Anterior cingulate cortex (tissue), 58 donors: ENCODE data around the gene MYL7.

Experiments used
- DNase-seq, 58 donors: peaks; one replicate each; lab custom pipeline; 2025; lab: John Stamatoyannopoulos, UW

Gene MYL7

DNA sequence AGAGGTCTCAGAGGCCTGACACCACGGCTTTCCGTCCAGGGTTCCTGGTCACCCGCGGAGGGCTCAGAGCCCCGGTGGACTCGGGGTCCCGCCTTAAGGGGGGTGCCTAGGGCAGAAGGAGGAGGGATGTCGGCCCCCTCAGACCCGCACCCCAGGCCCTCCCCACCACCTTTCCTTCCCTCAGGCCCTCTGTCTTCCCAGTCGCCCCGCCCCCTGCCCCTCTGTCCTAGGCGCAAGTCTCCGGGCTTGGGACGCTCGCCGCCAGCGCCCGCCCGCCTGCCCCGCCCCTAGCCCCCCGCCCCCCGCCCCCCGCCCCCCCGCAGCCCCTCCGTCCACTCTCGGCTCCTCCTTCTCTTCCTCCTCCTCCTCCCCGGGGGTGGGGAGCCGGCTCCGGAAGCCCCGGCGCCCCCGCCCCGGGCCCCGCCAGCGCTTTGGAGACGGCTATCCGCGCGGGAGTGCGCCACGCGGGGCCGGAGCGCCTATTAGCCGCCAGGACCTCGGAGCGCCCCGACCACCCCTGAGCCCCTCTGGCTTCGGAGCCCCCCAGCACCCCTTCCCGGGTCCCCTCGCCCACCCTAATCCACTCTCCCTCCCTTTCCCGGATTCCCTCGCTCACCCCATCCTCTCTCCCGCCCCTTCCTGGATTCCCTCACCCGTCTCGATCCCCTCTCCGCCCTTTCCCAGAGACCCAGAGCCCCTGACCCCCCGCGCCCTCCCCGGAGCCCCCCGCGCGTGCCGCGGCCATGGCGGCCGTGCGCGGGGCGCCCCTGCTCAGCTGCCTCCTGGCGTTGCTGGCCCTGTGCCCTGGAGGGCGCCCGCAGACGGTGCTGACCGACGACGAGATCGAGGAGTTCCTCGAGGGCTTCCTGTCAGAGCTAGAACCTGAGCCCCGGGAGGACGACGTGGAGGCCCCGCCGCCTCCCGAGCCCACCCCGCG lies 36.9 kb downstream of the MYL7 start, which contains the start of gene AEBP1:
TSS of gene AEBP1 (plus strand) at position 423 of the 937 bp plus-strand sequence. CDS start at position 744, 321 bp downstream.
- no peak for DNase-seq

DNA sequence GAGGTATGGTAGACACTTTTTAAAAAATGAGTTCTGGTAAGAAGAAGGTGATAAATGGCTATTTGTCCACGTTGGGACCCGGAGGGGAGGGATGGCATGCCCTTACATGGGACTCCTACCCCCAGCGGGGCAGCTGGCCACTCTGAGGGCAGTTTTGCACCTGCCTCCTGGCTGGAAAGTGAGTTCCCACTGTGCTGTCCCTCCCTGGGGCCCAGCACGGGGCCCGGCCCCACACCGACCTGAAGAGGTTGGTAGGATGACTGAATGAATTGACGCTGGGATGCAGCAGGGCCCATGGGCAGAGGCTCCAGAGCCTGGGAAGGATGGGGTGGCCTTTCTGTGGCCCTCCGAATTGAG lies 37.6 kb downstream of the MYL7 start:
- DNase-seq: no peak

DNA sequence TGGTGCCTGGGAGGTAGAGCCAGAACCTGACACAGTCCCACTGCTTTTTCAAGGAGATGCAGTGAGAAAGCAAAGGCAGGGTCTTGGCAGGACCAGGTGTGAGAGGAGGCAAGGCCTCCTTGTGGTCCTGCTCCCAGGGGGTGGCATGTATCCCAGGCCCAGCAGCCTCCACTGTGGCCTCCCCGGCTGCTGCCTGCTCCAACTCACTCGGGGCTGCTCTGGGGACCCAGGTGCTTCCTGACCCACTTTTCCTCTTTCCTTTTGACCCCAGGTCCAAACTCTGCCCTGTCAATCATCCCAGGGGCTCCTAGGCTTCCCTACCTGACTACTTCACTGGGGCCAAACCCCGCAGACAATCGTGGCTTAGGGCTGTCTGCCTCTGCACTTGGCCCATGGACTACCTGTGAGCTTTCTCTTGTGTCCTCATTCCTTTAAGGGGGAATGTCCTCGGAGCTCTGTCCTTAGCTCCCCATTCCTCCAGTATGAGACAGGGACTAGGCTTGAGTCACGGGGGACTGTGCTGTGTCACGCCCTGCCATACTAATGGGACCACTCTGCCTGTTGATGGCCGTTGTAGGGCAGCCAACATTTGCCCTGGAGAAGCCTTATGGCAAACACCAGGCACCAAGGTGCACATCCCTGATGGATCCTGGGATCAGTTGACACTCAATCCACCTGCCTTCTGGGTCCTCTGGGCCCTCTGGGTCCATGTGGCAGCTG lies 38.1 kb downstream of the MYL7 start:
- no peak for DNase-seq

DNA sequence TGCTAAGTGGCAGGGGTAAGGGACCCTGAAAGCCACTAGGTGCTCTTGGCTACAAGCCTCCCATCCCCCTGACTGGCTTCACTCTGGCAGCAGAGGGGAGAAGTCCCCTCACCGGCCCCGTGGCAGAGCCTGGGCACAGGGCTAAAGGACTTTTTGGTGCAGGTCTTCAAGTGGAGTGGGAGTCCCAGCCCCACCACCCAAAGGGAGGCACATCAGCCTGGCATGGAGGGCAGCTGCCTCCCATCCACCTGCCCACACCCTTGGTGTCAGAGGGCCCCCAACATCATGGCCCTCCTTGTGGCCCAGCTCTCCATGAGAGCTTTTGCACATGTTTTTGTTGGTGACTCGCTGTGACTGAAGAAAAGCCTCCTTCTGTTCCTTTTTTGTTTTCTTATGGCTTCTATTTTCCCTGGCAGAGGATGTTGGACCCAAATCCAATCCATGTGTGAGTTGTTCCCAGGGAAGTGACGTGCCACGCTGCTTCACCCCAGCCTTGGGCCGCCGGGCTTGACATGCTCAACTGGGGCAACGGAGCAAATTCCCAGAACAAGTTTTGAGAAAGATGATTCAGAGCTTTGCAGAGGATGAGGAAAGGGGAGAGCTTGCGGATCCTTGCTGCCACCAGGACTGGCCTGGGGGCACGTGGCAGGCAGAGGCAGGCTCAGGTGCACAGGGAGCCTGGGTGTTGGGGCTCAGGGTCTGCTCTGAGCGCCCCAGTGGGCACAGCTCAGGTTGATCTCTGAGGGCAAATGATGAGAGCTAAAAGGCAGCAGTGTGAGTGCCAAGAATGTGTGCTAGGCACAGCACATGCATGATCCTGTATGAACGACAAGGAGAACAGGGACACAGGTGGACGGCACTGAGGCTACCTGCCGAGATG lies 38.9 kb downstream of the MYL7 start:
- DNase-seq: peak in 4 of 58 donors; percentile 12 to 52 (median 48)

DNA sequence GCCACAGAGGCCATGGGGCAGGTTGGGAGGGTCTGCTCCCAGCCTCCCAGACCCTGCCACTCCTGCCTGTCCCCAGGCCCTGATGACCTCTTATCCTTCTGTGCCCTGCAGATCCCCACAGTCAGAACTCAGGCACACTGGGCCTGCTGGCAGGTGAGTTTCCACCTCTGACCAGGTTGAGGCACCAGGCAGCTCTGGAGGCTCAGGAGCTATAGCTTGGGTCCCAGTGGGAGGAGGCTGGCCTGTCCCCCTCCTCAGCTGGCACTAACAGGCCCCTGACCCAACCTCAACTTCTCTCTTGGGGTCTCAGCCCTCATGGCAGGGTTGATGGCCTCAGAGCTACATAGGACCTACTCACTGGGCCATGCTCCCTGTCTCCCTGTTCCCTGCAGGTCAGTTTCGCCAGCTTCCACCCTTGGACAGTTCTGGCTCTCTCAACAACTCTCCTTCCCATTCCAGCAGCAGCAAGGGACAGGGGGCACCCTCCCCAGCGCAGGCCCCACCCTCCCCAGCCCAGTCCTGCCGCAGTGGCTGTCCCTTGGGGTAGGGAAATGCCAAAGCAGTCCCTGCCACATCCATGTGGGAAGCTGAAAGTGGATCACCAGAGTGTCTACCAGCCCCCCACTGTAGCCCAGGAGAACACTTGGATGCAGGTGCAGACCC lies 39.7 kb downstream of the MYL7 start:
- DNase-seq: no peak

DNA sequence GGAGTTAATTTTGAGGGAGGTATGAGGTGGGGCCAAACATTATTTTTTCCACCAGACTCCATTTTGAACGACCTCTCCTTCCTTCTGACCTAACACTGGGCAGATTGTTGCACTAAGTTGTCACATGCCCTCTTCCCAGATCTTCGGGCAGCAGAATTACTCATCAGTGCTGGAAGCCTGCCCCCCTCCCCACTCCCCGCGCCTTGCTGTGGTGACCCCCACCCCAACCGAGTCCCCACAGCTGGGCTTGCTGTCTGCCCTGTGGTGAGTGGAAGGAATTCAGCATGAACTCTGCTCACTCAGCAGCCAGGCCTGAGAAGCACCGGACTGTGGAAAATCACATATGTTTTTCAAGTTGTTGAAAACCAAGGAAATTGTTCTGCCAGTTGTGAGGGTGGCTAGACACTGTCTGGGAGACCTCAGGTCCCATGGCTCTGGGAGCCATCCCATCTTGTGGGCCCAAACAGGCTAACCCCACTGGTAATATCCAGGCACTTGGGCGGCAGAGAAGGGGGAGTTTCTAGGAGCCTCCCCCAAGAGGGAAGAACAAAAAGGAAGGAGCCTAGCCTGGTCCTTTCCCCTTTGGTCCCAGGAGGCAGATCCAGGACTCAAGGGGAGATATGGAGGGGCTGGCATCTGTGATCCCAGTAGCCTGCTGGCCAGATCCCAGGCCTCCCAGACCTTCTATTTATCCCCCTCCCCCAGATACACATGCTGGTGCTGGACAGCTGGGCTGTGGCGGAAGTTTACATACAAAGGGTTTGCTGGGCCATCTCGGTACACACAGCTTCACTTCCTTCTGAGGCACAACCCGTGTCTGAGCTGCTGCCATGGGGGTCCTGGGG lies 40.5 kb downstream of the MYL7 start:
- peak in 7 of 58 donors; percentile 17 to 67 (median 48) for DNase-seq

DNA sequence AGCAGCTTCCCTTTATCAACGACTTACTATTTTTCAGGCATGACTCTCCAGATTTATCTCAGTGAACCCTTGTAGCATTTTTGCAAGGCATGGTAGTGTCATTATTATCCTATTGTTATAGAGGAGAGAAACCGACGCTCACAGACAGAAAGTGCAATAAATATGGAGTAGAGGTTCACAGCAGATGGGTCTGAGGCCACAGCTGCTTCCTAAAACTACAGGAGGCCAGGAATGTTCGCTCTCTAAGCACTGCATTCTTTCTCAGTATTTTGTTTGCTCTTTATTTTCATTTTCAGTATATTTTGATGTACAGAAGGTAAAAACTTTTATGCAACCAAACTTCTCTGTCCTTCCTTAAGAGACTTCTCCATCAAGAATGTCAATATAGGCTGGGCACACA lies 41.5 kb downstream of the MYL7 start:
- DNase-seq: no peak

DNA sequence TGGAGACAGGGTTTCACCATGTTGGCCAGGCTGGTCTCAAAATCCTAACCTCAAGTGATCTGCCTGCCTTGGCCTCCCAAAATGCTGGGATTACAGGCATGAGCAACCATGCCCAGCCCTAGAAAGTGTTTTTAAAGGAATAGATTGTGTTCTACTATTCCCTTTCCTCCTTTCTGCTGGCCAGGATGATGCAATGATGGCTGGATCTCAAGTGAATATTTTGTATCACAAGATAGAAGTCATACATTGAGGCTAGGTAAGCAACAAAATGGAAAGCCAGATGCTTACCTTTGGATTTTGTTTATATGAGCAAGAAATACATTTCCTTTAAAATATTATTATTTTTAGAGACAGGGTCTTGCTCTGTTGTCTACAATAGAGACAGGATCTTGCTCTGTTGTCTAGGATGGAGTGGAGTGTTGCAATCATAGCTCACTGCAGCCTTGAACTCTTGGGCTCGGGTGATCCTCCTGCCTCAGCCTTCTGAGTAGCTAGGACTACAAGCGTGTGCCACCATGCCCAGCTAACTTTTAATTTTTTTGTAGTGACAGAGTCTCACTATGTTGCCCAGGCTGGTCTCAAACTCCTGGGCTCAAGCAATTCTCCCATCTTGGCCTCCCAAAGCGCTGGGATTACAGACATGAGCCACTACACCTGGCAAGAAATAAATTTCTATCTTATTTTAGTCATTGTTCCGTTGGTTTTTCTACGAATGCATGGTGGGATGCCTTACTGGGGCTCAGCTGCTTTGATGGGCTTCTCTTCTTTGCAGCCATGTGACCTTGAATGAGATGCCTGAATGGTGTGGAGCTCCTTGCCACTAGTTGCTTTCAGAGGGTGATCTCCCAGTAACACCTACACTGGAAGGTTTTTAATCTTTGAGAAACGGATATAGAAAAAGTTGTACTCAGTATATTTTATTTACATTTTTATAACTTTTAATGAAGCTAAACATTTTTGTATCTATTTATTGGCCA lies 42.8 kb downstream of the MYL7 start:
- DNase-seq: no peak

DNA sequence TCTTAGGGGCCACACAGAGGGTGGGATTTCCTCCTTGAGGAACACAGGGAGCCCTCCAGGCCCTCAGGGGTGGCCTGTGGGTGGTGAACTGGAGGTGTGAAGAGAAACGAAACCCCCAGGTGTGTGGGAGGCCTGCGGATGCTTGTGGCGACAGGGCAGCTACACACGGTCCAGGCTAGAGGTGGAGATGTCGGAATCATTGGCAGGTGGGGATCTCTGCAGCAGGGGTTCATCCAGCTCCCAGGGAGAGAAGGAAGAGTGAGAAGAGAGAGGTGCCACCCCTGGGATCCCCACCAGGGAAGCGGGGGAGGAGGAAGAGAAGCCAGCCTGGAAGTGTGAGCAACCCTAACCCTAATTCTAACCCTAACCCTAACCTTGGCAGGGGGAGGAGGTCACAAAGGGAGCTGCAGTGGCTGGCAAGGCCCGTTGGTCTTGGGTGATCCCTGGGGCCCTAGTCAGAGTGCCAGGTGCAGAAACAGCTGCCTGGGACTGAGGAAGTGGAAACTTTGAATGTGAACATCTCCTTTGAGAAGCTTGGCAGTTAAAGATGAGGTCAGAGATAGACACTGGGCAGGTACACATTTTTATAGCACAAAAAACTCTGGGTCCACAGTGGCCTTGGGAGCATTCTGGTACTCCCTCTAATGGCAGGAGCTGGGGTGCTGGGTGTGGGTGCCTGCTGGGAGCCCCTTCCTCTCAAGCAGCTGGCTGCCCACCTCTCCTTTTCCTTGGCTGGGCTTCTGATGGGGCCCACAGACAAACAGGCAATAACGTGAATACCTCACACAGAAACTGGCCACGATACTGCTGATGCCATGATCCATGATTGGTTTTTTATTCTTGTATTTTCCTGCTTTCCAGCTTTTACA lies 43.8 kb downstream of the MYL7 start:
- DNase-seq: no peak

DNA sequence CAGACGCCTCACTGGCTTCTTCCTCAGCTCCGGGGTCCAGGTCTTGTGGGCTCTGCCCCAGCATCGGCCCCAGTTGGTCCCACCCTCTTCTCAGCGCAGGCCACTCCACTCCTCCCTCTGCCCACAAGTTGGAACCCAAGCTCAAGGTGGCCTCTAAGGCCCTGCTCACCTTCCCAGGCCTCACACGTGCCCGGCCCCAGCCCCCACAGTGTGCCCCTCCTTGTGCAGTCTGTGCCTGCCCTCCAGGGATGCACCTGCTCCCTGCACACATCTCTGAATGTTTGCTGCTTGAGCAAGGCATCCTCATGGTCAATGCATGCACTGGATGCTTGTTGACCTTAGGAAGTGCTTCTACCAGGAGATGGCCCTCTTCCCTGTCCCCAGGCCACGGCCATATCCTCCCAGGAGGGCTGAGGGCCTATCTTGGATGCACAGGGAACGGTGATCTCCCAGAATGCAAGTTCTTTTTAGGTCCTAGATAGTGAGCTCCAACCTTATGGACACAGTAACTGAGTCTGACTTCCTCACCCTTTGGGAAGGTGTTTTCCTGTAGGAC lies 44.7 kb downstream of the MYL7 start:
- DNase-seq: no peak

DNA sequence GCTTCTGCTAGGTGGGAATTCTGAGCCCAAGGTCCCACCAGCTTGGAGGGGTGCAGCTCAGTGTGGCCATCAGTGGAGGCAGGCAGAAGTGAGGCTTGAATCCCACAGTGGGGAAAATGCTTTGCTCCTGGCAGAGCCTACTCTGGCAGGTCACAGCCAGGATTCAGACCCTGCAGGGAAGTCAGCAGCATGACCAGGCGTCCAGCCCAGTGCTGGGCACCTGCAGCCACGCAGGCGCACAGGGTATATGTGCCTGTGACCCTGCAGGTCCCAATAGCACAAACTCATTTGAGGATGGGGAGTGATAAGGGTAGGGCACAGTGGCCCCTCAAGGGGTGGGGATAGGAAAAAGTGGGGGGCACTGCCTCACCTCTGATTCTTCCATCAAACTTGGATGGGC lies 45.4 kb downstream of the MYL7 start:
- no peak for DNase-seq

DNA sequence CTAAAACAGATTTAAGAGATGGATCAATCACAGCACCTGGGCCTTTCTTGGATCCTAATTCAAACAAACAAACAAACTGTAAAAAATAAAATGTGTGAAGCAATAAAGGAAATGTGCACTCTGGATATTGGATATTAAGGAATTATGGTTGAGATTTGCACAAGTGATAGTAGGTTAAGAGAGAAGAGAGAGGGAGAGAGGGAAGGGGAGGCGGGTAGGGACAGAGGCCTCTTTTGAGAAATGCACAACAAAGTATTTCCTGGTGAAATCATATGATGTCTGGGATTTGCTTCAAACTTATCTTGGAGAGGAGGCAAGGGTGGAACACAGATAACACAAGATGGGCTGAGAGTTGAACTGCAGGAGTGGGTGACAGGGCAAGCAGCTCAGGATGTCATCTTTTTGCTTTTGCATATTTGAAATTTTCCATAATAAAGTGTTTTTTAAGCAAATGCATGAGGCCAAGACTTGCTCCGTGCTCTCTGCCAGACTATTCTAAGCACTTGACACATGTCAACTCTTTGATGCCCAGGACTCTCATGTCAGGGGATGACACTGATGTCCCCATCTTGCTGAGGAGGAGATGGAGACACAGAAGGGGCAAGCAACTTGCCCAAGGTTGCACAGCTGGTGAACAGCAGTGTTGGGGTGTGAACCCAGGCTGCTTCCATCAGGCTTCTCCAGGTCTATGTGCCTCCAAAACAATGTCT lies 46.1 kb downstream of the MYL7 start:
- DNase-seq: no peak

DNA sequence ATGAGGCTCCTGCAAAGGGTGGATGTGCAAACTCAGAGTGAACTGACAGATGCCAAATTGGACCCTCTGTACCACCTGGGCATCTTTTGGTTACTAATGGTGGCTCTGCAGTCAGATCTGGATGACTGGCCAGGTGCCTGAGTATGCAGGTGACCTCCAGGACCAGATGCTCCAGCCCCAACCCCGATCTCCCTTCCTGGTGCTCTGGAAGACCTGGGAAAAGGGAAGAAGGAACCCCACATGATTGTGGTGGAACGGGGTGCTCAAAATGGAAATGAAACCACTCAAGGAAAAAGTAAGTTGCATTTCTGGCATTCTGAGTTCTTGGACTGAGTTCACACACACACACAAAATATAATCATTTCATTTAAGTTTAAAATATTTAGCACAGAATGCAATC lies 46.8 kb downstream of the MYL7 start:
- DNase-seq: no peak

DNA sequence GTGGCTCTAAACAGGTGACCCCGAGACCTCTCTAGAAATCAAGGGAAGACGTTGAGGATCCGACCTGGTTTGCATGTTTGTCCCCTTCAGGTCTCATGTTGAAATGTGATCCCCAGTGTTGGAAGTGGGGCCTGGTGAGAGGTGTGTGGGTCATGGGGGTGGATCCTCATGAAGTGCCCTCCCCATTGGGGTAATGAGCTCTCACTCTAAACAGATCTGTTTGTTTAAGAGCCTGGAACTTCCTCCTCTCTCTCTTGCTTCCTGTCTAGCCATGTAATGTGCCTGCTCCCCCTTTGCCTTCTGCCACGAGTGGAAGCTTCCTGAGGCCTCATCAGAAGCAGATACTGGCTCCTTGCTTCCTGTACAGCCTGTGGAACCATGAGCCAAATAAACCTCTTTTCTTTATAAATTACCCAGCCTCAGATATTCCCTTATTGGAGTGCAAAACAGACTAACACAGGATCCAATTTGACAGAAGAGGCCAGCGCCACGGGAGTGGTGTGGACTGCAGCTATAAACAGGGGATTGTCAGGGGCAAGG lies 48.0 kb downstream of the MYL7 start:
- no peak for DNase-seq
